AG04449 (cell line): ENCODE results near the gene NPAS3.

Source experiments
- CTCF ChIA-PET: fragments of 350-600 bp; formaldehyde crosslinking; extraction: SDS; loops from one replicate; lab custom pipeline; 2021; ENCODE audit warnings: antibody characterized with exemption; lab: Yijun Ruan, JAX
- POLR2A ChIA-PET: fragments of 400-600, 350-600 bp; formaldehyde crosslinking; extraction: SDS; loops from one replicate; lab custom pipeline; 2020; ENCODE audit warnings: antibody characterized with exemption, inconsistent platforms; lab: Yijun Ruan, JAX
- DNase-seq: peaks from one replicate; pipeline ENCODE4 v3.0.0-alpha.2; 2010; ENCODE audit warnings: low read depth, low spot score
- H3K4me3 ChIP-seq: 2 replicates; pipeline ENCODE4 v1.5.1; 2011; ENCODE audit warnings: low read depth, mild to moderate bottlenecking, control low read depth, low read length
- TF ChIP-seq, protein P1 (sequence below): IDR thresholded peaks from one replicate; pipeline ENCODE4 v1.5.1; 2011; ENCODE audit warnings: mild to moderate bottlenecking, moderate library complexity, low read length, control low read depth, inconsistent platforms; ENCODE audit not compliant: insufficient read depth; ENCODE audit errors: missing control alignments

Gene NPAS3

DNA sequence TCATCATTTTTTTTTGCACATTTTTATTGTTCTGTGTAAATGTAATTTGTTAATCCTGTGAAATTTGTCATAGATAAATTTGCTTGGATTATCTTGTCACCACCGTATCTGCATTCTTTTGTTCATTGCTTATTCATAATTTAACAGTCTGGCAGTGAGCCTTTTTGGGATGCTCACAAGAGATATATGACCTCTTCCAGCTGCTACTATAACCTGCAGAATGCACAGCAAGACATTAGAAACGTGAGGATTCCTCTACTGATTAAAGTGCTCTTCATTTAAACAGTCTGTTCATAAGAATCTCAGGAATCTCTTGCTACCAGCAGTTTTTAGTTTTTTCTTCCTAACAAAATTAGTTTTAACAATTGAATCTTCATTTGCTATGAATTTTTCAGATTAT, 9.1 kb downstream of the NPAS3 start:
- TF ChIP-seq, protein P1, sequence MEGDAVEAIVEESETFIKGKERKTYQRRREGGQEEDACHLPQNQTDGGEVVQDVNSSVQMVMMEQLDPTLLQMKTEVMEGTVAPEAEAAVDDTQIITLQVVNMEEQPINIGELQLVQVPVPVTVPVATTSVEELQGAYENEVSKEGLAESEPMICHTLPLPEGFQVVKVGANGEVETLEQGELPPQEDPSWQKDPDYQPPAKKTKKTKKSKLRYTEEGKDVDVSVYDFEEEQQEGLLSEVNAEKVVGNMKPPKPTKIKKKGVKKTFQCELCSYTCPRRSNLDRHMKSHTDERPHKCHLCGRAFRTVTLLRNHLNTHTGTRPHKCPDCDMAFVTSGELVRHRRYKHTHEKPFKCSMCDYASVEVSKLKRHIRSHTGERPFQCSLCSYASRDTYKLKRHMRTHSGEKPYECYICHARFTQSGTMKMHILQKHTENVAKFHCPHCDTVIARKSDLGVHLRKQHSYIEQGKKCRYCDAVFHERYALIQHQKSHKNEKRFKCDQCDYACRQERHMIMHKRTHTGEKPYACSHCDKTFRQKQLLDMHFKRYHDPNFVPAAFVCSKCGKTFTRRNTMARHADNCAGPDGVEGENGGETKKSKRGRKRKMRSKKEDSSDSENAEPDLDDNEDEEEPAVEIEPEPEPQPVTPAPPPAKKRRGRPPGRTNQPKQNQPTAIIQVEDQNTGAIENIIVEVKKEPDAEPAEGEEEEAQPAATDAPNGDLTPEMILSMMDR, result no peak
- no peak overlapping the region for H3K4me3 ChIP-seq
- ChIA-PET CTCF (no interaction called here), POLR2A (no interaction called here)
- DNase-seq, result no peak

DNA sequence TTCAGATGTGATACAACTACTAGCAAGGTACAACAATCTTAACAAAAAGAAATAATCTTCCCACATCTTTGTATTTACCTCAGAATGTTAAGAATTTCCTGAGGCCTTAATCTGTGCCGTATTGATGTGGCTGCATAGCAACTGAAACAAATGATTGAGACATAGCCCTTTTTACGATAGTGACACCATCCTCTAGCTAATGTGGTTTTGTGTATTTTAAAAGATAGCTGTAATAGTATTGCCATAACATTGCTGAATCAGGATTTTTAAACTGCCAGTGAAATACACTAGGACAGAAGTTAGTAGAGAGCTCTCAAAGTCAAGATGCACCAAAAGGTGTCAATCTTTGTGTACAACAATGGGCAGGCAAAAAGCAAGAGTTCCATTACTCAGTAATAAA, 11.9 kb downstream of the NPAS3 start:
- CTCF ChIA-PET, result no interaction called here
- POLR2A ChIA-PET, result no interaction called here
- H3K4me3 ChIP-seq, result no peak overlapping the region
- no peak for DNase-seq
- TF ChIP-seq, protein P1, result no peak

DNA sequence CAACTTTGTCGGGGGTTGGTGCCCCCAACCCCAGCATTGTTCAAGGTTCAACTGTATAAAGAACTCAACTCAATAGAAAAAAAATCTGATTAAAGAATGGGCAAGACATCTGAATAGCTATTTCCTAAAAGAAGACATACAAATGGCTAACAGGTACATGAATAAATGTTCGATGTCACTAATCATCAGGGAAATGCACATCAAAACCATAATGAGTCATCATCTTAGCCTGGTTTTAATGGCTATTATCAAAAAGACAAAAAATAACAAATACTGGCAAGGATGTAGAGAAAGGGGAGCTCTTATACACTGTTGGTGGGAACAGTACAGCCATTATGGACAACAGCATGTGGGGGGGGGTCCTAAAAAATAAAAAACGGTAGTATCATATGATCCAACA, 28.7 kb downstream of the NPAS3 start:
- TF ChIP-seq, protein P1, result no peak
- DNase-seq, result no peak
- CTCF ChIA-PET, result no interaction called here
- H3K4me3 ChIP-seq, result no peak overlapping the region
- POLR2A ChIA-PET, result no interaction called here

DNA sequence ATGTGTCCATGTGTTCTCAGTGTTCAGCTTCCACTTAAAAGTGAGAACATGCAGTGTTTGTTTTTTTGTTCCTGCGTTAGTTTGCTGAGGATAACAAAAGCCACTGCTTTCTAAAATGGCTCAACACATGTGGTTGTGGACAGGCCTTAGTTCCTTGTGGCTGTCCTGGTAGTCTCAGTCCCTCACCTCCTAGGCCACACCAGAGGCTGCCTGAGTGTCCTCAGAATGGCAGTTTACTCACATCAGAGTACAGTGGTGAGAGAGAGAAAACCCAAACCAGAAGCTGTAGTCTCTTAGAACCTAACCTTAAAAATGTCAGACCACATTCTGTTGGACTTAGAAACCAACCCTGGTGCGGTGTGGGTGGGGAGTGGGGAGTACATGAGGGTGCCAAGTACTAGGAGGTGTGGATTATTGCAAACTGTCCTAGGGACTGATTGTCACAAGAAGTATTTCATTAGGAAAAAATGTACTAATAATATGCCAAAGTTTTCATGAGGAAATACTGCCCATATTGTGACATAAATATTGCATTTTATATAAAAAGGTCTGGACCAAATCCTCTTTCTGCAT, 30.4 kb downstream of the NPAS3 start:
- TF ChIP-seq, protein P1, result no peak
- CTCF ChIA-PET, result no interaction called here
- POLR2A ChIA-PET, result no interaction called here
- no peak for DNase-seq
- no peak overlapping the region for H3K4me3 ChIP-seq

DNA sequence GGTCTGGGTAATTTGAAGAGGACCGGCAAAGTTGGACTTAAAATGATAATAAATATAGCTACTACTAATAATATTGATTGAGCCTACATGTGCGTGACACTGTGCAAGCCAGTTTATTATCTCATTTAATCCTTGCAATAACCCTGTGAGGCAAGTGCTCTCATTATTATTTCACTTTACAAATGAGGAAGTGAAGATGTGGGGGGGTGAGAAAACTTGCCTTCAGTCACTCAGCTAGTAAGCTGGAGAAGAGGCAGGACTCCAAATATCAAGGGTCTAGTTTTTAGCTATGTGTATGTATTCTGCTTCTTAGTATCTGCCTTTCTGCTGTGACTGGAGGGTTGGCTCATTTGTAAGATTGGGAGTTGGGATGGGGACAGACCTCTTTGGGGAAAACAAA, 39.2 kb downstream of the NPAS3 start:
- DNase-seq, result no peak
- ChIA-PET POLR2A (no interaction called here), CTCF (no interaction called here)
- H3K4me3 ChIP-seq, result no peak overlapping the region
- TF ChIP-seq, protein P1, result no peak

DNA sequence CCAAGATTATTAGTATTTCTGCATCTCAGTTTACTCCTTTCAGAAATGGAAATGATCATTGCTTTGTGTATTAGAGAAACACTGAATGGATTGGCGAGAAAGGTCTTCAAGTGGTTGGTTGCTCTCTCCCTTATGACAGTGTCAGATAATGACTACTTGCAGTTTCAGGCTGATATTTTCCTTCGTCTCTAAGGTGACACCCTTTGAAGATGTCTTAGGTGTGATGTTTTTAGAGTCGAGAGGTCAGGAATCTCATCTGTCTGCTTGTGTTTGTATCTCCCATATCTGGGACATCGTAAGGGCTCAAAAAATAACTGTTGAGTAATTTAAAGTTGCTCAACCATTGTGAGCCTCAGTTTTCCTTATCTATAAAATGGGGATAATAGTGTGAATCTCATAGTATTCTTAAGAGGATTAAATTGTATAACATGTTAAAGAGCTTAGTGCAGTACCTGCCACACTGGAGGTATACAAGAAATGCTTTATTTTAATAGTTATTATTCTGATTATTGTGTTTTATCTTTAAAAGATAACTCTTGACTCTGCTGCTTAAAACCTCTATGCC, 40.1 kb downstream of the NPAS3 start:
- TF ChIP-seq, protein P1, result no peak
- ChIA-PET POLR2A (no interaction called here), CTCF (no interaction called here)
- no peak overlapping the region for H3K4me3 ChIP-seq
- no peak for DNase-seq
